Keratinocyte (primary cell): ENCODE measurements around the gene KIF20A.

Experiments used
- CTCF ChIP-seq, 3 experiments: IDR thresholded peaks in 1 of 3; conservative IDR thresholded peaks in 1 of 3; optimal IDR thresholded peaks in 1 of 3; 2 replicates in 2 of 3; 3 replicates in 1 of 3; pipeline versions ENCODE3 to v1.5.1; 2011; ENCODE audit warnings: low read length in 3 of 3, mild to moderate bottlenecking in 3 of 3, moderate library complexity in 2 of 3, control low read depth in 1 of 3, inconsistent platforms in 1 of 3; ENCODE audit not compliant: insufficient read depth in 2 of 3; ENCODE audit errors: extremely low read depth in 1 of 3
- EZH2 ChIP-seq: IDR thresholded peaks from one replicate; pipeline ENCODE4 v1.6.1; 2012; ENCODE audit warnings: inconsistent platforms, mild to moderate bottlenecking, low read length, moderate library complexity

GRCh38 chr5:138224712-138225111 is 45.8 kb downstream of the KIF20A start:
- TF ChIP-seq CTCF (optimal IDR thresholded peaks at IDR 0.05 in 1 of 3, IDR thresholded peaks at IDR 0.05 in 1 of 3, conservative IDR thresholded peaks at IDR 0.05 in 1 of 3; ENCODE audit: extremely low read depth in 1 of 3, insufficient read depth in 2 of 3, low read length in 3 of 3): no peak
- TF ChIP-seq EZH2: no peak
